ENCODE data around the gene KIAA1671. TPM values are rescaled to one million over a fixed set of nuclear protein-coding genes. Genes with fewer than 3 reads are reported as not detected.

KIAA1671 gene
- polyA plus RNA-seq, 1 donor, result 34.8 TPM

DNA sequence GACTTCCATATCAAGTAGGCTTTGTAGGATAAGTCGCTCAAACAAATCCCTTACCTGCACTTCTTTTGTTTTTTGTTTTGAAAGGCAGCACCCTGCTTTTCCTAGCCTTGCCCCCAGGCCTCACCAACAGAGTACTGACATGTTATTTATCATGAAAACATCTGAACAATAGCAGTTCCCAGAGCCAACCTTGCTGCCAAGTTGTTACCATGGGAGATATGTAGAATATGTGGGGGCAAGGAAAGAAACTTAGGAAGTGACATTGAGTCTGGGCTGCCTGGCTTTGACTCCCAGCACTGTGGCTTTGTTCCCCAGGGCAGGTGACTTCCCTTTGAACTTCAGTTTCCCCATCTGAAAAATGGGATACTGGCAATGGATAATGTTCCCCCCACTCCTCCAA is 193.8 kb downstream of the KIAA1671 start:
- no peak for DNase-seq (ENCODE audit: low read depth)

DNA sequence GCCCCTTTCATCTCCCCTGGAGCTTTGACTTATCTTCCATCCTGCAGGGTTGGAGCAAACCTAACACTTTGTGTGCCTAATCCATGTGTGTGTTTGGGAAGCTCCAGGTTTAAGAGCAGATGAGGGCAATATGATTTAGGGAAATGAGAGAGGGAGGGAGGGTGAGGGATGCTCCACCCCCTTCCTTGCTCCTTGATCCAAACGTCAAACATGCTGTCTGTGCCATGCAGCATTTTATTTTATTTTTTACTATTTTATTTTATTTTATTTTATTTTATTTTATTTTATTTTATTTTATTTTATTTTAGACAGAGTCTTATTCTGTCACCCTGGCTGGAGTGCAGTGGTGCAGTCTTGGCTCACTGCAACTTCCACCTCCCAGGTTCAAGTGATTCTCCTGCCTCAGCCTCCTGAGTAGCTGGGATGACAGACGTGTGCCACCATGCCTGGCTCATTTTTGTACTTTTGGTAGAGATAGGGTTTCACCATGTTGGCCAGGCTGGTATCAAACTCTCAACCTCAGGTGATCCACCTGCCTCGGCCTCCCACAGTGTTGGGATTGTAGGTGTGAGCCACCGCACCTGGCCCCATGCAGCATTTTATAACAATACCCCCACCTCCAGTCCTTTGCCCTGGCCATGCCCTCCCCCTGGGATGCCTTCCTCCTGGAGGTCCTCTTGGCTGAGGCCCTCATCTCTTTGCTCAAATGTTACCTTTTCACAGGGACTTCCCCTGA is 194.6 kb downstream of the KIAA1671 start:
- DNase-seq (ENCODE audit: low read depth), result no peak

DNA sequence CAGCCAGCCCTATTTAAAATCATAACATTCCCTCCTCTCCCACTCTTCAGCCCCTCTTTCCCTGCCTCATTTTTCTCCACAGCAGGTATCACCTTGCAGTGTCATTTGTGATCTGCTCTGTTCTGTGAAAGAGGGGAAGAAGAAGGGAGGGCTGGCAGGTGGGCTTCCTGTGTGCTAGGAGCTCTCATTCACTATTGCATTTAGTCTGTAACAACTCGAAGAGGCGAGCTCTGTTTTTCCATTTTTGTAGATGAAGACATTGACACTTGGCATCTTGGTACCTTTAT is 195.1 kb downstream of the KIAA1671 start:
- DNase-seq (ENCODE audit: low read depth), result no peak

DNA sequence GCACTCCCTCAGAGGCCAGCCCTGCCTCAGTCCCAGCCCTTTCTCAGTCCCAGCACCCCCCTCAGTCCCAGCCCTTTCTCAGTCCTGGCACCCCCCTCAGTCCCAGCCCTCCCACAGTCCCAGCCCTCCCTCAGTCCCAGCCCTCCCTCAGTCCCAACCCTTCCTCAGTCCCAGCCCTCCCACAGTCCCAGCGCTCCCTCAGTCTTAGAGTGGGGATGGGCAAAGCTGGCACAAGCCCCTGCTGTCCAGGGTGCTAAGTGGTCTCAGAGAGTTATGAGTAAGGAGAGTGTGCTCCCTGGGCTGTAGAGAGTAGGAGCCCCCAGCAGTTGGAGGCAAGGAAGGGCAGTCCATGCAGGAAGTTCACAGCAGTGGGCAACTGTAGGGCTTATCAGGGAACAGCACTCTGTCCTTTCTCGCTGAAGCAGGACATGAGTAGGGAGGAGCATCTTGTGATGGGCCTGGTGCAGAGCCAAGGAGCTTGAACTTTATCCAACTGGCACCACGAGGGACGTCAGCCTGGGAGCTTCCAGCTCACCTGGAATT is 195.7 kb downstream of the KIAA1671 start:
- DNase-seq (ENCODE audit: low read depth), result no peak

DNA sequence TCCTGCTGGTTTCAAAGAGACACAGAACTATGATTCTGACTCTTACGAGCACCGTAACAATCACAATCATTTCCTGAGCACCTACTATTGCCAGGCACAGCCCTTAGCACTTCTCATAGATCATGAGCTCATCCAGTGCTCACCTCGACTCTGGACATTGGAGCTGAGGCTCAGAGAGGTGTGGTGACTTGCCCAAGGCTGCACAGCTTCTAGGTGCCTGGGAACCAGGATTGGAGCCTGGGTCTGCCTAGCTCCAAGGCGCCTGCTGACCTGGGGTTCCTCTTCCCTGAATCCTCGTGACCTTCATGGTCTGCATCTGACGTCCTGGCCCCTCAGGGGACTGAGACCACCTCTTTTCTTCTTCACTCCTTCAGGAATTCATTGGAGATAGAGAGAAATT is 196.5 kb downstream of the KIAA1671 start:
- no peak for DNase-seq (ENCODE audit: low read depth)

DNA sequence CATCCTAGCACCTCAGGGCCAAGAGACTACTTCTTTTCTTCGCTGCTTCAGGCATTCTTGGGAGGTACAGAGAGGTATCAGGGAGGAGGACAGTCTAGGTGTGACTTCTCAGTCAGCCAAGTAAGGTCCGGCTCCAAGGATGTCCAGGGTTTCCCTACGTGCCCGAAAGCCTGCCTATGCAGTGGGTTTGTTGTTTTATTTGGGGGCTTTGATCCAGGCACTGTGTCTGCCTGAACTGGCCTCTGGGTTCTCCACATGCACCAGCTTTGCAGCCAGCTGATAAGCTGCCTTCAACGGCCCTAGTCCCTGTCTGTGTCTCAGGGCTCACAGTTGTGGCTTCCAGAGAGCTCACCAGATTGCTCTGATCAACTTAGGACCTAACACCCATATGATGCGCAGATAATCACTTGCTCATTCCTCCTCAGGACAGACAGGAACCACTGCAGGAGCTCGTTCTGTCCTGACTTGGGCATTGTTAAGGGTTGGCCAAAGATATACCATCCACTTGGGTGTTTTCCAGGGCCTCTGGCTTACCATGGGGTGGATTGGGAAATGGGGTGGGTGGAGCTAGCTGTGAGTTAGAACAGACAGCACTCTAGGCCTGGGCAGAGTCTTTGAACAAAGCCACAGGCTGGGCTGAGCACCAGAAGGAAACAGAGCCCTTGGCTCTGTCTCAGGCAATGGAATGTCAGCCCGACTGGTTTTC is 201.6 kb downstream of the KIAA1671 start:
- DNase-seq (ENCODE audit: low read depth), result no peak

DNA sequence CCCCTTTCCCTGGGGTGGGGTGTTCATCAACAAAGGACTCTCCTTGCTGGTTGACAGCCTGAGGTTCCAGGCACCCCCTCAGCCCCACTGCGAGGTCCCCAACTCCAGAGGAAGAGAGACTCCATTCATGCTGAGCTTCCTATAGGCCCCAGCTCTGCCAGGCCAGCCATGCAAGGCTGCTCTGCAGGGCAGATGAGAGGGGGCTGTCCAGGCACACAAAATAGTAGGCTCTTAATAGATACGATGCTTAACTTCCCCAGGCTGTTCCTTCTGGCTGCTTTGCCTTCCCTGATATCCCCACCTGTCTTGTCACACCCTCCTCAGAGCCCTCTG is 202.1 kb downstream of the KIAA1671 start:
- no peak for DNase-seq (ENCODE audit: low read depth)

DNA sequence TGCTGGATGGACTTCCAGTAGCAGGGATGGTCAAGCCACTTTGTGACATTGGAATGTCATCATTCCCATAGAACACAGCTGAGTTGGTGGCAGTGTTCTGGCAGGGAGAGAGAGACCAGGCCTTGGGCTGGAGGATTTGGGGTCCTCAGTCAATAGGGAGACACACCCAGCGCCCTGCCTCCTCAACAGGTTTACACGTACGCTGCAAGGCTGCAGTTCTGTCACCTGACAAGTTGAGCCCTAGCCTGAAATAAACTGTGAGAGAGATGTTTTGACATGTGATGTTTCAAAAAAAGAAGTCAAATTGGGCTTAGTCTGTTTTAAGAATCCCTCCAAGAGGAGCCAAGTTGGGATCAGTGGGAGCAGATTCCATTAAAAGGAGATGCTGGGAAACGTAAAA is 204.2 kb downstream of the KIAA1671 start:
- DNase-seq (ENCODE audit: low read depth), result no peak

DNA sequence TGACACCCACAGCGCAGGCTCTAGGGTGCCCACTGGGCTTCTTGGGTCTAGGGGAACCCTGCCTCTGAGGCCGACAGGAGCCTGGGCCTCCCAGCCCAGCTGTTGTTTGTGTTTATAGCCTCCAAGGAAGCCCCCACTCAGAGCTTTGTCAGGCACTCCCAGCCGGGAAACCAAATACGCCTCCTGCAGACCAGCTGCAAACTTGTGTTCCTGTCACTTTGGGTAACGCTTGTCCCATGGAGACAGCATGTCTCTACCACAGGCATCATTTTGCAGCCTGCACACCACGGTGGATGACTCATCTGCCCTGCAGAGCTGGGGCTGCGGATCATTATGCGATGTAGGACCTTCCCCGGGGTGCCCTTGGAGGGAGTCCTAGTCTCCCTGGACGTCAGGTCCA is 206.5 kb downstream of the KIAA1671 start:
- no peak for DNase-seq (ENCODE audit: low read depth)

DNA sequence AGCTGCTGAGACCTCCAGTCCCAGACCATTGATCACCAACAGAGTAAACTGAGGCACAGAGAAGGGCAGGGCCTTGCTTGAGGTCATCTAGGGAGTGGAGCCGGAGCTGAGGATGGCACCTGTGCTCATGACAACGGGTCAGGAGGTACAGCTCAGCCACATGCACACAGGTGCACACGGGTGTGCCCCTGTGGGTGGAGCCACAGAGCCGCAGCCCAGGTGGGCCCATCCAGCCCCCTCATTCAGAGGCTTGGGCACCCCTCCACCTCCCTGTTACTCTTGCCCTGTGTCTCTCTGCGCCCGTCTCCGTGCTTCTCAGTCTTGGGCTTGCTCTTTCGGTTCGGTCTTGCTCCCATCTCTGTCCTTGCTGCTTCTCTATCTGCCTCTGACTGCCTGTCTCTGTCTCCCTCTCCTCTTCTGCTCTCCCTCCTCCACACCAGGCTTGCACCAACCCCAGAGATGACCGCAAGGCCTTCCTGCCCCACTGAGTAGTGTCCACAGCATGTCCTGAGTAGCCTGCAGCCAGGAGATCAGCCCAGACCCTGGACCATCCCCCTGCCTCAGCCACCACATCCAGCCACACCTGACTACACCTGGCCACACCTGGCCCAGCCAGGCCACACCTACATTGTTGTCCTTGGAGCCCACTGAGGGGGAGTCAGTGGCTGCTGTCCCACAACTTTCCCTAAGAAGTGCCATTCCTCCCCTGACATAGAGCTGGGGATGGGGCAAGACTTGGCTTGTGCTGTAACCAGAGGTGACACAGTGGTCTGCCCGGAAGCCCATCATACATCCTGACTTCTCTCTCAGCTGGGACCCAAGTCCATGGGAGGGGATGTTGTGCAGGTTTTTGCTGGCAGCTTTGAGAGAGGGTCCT is 207.8 kb downstream of the KIAA1671 start:
- no peak for DNase-seq (ENCODE audit: low read depth)

DNA sequence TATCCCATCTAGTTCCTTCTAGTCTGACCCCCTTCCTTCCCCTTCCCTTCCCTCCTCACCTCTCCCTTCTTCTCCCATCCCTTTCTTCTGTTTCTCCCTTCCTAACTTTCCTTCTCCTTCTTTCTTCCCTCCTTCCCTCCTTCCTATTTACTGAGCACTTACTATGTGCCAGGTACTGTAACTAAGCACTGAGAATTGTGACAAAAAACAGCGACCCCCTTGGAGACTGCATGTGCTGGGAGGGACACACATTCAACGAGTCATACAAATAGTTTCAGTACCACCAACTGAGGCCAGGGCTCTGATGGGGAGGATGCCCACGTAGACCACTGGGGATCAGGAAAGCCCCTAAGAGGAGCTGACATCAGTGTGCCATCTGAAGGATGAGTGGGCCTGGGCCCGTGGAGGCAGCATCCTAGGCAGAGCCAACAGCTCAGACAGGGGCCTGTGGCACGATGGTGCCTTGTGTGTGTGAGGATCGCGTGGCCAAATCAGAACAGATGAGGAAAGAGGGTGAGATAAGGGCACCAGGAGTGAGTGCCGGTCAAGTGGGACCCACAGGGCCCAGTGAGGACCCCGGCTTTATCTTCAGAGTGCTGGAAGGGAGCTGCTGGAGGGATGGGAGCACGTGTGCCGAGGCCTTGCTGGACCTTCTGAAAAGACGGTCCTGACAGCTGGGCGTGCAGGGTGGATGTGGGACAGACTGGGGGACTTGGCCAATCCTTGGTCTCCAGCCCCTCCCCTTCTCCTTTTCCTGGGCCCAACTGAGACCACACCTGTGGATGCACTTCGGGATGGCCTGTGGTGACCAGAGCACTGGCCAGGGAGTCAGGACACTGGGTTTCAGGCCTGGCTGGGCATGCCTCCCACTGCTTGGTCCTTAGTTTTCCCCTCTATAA is 208.8 kb downstream of the KIAA1671 start:
- no peak for DNase-seq (ENCODE audit: low read depth)

DNA sequence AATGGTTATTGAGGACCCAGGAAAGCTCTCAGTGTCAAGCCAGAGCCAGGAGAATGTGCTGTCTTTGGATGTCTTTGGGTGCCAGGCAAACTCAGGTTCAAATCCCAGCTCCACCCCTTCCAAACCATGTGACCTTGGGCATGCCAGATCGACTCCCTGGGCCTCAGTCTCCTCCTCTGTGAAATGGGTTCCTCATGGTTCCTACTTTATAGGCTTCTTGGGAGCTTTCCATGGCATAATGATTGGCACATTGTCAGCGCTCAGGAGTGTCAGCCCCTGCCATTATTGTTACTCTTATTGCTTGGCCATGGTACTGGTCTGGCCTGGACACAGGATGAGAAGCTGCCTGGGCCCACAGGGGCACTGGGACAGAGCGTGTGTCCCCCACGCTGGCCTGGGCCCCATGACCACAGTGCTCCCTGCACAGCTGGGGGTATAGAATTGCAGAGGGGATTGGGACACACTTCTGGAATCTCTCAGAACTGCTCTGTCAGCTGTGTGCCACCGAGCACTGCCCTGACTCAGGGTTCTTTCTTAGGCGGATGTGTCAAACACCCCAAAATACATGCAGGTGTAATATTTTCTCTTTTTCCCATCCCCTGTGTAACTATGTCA is 209.5 kb downstream of the KIAA1671 start:
- no peak for DNase-seq (ENCODE audit: low read depth)

DNA sequence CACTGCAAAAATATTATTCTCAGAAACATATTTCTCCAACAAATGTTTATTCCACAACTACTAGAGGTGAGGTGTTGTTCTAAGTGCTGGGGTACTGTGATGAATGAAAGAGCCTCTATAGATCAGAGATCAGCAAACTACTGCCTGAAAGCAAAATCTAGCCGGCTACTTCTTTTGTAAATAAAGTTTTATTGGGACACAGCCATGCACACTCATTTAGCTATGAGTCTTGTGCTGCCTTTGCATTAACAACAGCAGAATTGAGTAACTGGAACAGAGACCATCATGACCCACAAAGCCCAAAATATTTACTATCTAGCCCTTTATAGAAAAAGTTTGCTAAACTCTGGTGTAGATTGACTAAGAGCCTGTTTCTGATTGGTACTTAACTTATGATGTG is 210.0 kb downstream of the KIAA1671 start:
- no peak for DNase-seq (ENCODE audit: low read depth)

DNA sequence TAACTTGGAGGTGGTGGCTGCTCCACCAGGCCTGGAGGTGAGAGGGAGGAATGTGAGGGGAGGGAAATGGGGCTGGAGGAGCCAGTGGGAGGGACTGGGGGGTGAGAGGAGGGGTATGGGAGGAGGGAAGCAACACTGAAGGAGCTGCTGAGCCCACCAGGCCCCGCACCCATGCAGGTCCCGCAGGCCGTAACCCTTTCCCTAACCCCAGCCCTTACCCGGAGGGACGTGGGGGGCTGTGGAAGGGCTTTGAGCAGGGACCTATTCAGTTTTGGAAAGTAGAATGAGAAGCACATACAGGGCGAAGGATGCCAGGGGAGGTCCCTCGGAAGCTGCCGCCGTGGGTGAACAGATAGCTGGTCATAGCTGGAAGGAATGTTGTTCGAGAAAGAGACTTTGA is 213.3 kb downstream of the KIAA1671 start:
- no peak for DNase-seq (ENCODE audit: low read depth)

DNA sequence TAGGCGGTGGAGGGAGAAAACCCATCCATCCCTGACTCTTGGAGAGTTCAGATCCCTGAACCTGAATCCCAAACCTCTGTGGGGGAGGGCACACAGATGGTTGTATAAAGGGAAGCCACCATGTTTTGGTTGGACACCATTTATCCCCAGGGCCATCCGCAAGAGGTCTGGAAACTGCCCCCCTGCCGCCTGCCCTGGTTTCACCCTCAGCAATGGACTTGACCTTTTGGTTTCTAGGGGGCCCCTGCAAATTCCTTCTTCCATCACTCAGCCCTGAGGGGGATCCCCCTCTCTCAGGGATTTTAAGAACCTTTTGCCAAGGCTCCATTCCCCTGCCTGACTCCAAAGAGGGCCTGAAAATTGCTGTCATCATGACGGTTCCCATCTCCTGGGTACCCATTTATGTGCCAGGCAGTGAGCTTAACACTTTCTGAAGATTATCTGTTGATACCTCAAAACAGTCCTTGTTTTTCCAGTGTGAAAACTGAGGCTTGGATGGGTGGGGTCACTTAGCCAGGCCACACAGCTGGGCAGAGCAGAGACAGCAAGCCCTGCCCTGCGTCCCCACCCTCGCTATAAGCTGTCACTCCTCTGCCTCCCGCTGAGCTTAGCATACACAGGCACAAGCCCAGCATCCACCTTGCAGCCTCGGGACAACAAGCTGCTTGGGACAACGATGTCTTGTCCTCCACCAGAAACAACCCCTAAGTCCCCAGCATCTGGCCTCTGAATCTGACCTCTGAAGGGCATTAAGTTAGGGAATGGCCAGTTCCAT is 213.9 kb downstream of the KIAA1671 start:
- no peak for DNase-seq (ENCODE audit: low read depth)

DNA sequence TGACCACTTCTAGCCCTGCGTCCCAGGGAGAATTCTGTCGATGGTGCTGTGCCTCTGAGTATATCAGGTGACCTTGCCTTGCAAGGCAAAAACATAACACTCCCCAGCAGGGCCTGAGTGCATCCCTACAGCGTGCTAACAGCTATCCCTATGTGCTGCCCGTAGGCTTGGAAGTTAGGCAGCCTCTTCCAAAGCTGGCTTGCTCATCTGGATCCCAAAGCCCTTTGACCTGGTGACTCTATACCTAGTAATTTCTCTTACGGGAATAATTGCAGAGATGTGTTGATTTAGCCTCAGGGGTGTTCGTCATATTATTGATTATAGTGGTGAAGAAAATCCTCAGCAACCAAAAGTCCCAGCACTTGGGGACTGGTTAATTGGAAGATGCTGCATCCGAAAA is 214.6 kb downstream of the KIAA1671 start:
- DNase-seq (ENCODE audit: low read depth), result no peak

DNA sequence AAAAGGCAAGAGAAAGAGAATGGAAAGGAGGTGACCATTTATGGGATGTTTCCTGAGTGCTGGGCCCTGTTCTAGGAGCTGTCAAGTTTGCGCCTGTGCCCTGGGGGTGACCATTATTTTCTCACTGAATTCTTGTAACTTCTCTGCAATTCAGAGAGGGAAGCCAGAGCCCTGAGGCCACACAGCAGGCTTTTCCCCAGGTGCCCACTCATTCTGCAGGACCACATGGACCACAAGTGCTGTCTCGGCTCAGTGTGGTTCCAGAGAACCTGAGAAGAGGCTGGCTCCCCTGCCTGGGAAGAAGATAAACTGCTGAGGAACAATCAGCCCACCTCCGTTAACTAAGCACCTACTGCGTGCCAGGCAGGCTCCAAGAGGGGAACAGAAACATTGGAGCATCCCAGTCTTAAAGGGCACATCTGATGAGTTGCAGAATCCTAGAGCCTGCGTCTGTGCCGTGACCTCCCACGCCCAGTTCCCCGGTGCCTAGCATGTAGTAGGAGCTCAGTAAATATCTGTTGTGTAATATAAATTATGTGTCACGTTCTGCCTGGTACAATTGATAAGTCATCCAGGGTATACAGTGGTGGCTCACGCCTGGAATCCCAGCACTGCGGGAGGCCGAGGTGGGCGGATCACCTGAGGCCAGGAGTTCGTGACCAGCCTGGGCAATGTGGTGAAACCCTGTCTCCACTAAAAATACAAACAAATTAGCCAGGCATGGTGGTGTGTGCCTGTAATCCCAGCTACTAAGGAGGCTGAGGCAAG is 215.5 kb downstream of the KIAA1671 start:
- DNase-seq (ENCODE audit: low read depth), result no peak

DNA sequence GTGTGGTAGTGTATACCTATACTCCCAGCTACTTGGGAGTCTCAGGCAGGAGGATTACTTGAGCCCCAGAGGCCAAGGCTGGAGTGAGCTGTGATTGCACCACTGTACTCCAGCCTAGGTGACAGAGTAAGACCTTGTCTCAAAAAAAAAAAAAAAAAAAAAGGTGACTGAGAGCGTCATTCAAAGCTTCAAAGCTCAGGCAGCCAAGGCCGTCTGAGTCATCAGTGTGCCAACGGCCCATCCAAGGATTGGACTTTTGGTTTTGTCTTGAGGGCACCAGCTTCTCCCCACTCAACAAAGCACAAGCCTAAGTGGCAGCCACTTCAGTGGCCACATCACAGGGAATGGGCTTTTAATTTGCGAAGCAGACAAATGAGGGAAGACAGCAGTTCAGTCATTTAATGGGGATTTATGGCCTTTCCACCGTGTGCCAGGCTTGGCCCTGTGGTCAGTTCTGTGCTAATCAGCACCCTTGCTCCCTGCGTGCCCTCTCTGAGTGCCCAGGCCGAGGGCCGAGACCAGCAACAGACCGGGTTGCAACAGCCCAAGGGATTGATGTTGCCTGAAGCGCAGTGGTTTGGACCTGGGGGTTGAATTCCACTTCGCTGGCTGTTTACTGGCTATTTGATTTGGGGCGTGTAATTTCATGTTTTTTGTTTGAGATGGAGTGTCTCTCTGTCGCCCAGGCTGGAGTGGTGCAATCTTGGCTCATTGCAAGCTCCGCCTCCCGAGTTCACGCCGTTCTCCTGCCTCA is 216.9 kb downstream of the KIAA1671 start:
- DNase-seq (ENCODE audit: low read depth), result no peak
